Neutrophil (primary cell): ENCODE data around the gene PLN.

Experiments
- H3K27ac ChIP-seq: fragments of 200-600 bp; sonication (generic); 2 replicates; pipeline ENCODE4 v1.5.1; 2016; ENCODE audit warnings: mild to moderate bottlenecking, moderate library complexity
- H3K27me3 ChIP-seq: fragments of 200-600 bp; sonication (generic); 2 replicates; pipeline ENCODE4 v1.6.0; 2016; ENCODE audit warnings: mild to moderate bottlenecking
- H3K36me3 ChIP-seq: fragments of 200-600 bp; sonication (generic); 2 replicates; pipeline ENCODE4 v1.5.1; 2017
- H3K4me1 ChIP-seq, 2 experiments: fragments of 200-600 bp in 1 of 2; sonication (generic) in 1 of 2; 1 replicate in 1 of 2; 2 replicates in 1 of 2; pipeline versions ENCODE4 v1.5.1 to v1.6.1; 2013 to 2016; ENCODE audit warnings: low read depth in 1 of 2, low read length in 1 of 2, mild to moderate bottlenecking in 1 of 2, moderate library complexity in 1 of 2; ENCODE audit not compliant: control insufficient read depth in 1 of 2, insufficient read depth in 1 of 2
- H3K4me3 ChIP-seq, 2 experiments: fragments of 200-600 bp in 1 of 2; sonication (generic) in 1 of 2; 1 replicate in 1 of 2; 2 replicates in 1 of 2; pipeline ENCODE4 v1.5.1; 2013 to 2016; ENCODE audit warnings: low read depth in 1 of 2, low read length in 1 of 2, mild to moderate bottlenecking in 1 of 2, moderate library complexity in 1 of 2
- H3K9me3 ChIP-seq: fragments of 200-600 bp; sonication (generic); 2 replicates; pipeline ENCODE4 v1.5.1; 2016
- TF ChIP-seq, protein P1 (sequence below): fragments of 200-600 bp; sonication (generic); IDR thresholded peaks from 2 replicates; pipeline ENCODE4 v1.5.1; 2016; ENCODE audit warnings: antibody characterized with exemption

Gene PLN

DNA sequence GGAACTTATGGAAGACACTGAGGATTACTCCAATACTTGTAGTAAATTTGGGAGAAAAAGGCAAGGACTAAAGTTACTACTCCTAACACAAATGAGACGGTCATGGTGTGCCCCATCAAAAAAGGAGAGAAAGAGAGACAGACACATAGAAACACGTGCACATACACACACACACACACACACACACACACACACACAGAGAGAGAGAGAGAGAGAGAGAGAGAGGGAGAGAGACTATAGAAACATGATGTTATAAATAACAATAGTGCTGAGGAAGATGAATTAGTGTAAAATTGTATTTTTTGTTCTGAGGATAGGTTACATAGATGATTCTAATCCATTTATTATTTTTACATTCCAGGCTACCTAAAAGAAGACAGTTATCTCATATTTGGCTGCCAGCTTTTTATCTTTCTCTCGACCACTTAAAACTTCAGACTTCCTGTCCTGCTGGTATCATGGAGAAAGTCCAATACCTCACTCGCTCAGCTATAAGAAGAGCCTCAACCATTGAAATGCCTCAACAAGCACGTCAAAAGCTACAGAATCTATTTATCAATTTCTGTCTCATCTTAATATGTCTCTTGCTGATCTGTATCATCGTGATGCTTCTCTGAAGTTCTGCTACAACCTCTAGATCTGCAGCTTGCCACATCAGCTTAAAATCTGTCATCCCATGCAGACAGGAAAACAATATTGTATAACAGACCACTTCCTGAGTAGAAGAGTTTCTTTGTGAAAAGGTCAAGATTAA is 10.5 kb downstream of the PLN start:
- Histone ChIP-seq H3K4me1 (peaks cover 8 to 19% of the 10 kb centered on the region in 2 experiments), H3K36me3 (no peaks in the 10 kb centered on the region), H3K27me3 (no peaks in the 10 kb centered on the region), H3K4me3 (no peak overlapping the region), H3K9me3 (no peaks in the 10 kb centered on the region), H3K27ac (peak overlapping the region; percentile 53)
- TF ChIP-seq, protein P1, sequence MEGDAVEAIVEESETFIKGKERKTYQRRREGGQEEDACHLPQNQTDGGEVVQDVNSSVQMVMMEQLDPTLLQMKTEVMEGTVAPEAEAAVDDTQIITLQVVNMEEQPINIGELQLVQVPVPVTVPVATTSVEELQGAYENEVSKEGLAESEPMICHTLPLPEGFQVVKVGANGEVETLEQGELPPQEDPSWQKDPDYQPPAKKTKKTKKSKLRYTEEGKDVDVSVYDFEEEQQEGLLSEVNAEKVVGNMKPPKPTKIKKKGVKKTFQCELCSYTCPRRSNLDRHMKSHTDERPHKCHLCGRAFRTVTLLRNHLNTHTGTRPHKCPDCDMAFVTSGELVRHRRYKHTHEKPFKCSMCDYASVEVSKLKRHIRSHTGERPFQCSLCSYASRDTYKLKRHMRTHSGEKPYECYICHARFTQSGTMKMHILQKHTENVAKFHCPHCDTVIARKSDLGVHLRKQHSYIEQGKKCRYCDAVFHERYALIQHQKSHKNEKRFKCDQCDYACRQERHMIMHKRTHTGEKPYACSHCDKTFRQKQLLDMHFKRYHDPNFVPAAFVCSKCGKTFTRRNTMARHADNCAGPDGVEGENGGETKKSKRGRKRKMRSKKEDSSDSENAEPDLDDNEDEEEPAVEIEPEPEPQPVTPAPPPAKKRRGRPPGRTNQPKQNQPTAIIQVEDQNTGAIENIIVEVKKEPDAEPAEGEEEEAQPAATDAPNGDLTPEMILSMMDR: no peak

DNA sequence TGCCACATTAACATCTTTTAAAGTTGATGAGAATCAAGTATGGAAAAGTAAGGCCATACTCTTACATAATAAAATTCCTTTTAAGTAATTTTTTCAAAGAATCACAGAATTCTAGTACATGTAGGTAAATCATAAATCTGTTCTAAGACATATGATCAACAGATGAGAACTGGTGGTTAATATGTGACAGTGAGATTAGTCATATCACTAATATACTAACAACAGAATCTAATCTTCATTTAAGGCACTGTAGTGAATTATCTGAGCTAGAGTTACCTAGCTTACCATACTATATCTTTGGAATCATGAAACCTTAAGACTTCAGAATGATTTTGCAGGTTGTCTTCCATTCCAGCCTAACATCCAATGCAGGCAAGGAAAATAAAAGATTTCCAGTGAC is 11.6 kb downstream of the PLN start:
- H3K36me3 ChIP-seq: no peaks in the 10 kb centered on the region
- no peak overlapping the region for H3K4me3 ChIP-seq
- TF ChIP-seq, protein P1: no peak
- H3K27me3 ChIP-seq: no peaks in the 10 kb centered on the region
- no peaks in the 10 kb centered on the region for H3K9me3 ChIP-seq
- H3K4me1 ChIP-seq: peaks cover 8 to 19% of the 10 kb centered on the region in 2 experiments
- no peak overlapping the region for H3K27ac ChIP-seq

DNA sequence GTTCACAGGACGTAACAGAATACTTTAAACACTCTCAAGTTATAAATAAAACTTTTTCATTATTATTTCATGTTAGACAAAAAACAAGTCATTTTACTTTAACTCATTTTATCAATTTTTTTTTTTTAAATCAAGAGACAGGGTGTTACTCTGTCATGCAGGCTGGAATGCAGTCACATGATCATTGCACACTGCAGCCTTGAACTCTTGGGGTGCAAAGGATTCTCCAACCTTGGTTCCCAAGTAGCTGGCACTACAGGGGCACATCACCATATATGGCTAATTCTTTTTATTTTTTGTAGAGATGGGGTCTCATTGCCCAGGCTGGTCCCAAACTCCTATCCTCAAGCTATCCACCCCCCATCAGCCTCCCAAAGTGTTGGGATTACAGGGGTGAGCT is 14.2 kb downstream of the PLN start:
- Histone ChIP-seq H3K36me3 (peaks cover 5% of the 10 kb centered on the region), H3K9me3 (no peaks in the 10 kb centered on the region), H3K4me1 (peaks cover 8 to 19% of the 10 kb centered on the region in 2 experiments), H3K27ac (no peak overlapping the region), H3K4me3 (no peak overlapping the region), H3K27me3 (no peaks in the 10 kb centered on the region)
- TF ChIP-seq, protein P1: no peak

DNA sequence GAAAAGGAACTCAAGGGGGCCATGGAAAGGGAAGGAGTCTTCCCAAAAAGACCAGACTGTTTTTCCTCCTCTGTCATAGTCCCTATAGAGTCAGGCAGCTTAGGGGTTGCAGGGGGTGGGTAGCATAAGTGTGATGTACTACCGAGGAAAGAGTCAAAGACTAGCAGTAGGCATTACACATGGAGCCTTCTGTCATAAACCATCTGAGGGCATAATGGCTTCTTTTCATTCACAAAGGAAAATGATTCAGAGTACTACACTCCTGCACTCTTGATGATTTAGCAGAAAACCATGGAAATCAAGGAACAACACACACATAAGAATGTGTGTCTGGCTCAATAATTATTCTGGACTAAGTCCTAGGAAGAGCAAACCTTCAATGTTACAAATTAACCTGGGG is 14.9 kb downstream of the PLN start:
- Histone ChIP-seq H3K9me3 (no peaks in the 10 kb centered on the region), H3K27ac (no peak overlapping the region), H3K36me3 (peaks cover 5% of the 10 kb centered on the region), H3K4me1 (peaks cover 8 to 18% of the 10 kb centered on the region in 2 experiments), H3K4me3 (no peak overlapping the region), H3K27me3 (no peaks in the 10 kb centered on the region)
- TF ChIP-seq, protein P1: no peak

DNA sequence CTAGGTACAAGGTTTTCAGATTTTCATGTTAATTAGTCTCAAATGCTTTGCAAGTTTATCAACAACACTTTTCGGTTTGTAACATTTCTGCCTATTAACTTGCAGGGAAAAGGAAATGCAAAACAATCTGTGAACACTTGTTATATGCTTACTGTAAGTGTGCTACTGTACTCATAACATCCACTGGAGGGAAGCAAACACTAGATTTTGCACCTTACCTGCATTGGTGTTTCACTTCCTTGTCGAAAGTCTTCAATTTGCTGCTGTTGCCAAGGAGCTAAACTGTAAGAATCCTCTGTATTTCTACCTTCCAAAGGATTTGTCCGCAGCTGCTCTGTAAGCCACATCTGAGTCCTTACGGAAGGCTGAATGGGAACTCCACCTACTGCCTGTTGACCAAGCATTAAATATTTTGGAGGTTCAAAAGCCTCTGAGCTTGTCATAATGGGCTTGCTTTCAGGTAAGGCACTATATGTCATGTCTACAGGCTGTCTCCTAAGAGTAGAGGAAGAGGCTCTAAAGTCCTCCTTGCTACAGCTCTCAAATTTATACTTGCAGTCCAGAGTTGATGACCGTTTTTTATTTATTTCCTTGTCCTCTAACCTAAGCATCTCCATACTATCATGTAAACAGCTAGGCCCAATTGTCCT is 17.3 kb downstream of the PLN start:
- Histone ChIP-seq H3K27ac (no peak overlapping the region), H3K4me1 (no peaks in the 10 kb centered on the region)
- TF ChIP-seq, protein P1: peak; percentile 6

More for the DNA sequence above, 17.3 kb downstream of the PLN start:
- Histone ChIP-seq H3K9me3 (no peaks in the 10 kb centered on the region), H3K27me3 (no peaks in the 10 kb centered on the region), H3K4me3 (no peak overlapping the region), H3K36me3 (peaks cover 5% of the 10 kb centered on the region)
